D721Med (cell line): ENCODE measurements around the gene SLC25A48.

ENCODE experiments used
- DNase-seq: peaks from one replicate; pipeline ENCODE4 v3.0.0; 2011; ENCODE audit warnings: low spot score; ENCODE audit not compliant: insufficient read length
- FAIRE-seq: peaks from 2 replicates; lab custom pipeline; 2011; peaks lifted over from hg19 to GRCh38; lab: Jason Lieb, UNC
- TF ChIP-seq, protein P1 (sequence below): IDR thresholded peaks from 2 replicates; pipeline ENCODE4 v1.5.1; 2012; ENCODE audit warnings: mild to moderate bottlenecking, control low read depth; ENCODE audit not compliant: insufficient read depth; ENCODE audit errors: missing control alignments

The SLC25A48 gene

GRCh38 chr5:135880801-135881200 is 46.3 kb downstream of the SLC25A48 start:
- DNase-seq = no peak

DNA sequence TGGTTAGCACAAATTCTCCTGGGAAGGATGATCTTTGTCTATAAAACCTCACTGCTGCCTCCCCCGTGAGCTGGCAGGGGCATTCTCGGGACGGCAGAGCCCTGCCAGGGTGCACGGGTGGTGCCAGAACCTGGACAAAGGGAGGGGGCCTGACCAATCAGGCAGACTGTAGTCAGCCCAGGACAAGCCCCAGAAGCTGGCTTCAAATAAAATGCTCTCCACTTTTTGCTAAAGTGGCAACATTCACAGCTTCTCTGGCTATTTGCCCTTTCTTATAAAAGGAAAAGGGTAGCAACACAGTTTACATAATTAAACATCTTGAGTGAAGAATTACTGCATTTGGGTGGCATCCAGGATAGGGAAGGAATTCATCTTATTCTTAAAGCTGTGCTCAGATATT is 46.8 kb downstream of the SLC25A48 start:
- no peak for FAIRE-seq
- TF ChIP-seq, protein P1, sequence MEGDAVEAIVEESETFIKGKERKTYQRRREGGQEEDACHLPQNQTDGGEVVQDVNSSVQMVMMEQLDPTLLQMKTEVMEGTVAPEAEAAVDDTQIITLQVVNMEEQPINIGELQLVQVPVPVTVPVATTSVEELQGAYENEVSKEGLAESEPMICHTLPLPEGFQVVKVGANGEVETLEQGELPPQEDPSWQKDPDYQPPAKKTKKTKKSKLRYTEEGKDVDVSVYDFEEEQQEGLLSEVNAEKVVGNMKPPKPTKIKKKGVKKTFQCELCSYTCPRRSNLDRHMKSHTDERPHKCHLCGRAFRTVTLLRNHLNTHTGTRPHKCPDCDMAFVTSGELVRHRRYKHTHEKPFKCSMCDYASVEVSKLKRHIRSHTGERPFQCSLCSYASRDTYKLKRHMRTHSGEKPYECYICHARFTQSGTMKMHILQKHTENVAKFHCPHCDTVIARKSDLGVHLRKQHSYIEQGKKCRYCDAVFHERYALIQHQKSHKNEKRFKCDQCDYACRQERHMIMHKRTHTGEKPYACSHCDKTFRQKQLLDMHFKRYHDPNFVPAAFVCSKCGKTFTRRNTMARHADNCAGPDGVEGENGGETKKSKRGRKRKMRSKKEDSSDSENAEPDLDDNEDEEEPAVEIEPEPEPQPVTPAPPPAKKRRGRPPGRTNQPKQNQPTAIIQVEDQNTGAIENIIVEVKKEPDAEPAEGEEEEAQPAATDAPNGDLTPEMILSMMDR = no peak
- DNase-seq = no peak

More at GRCh38 chr5:135880801-135881200, 46.3 kb downstream of the SLC25A48 start:
- no peak for FAIRE-seq
- TF ChIP-seq, protein P1 = no peak

DNA sequence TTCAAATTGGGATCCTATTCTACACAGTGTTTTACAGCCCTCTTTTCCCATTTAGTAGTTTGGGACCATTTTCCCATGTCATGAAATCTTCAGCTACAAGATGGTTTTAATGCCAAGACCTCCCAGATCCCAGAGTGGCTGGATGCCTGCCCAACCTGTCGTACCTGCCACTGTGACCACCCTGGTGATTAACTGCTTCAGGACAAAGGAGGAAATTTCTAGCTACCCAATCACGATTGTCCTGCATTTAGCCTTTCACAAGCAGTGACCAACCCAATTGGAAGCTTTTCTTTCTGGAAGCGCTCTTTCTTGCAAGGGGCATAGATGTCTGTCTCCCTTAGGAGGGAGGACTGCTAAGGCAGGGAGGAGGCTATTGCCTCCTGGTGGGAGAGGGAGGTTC is 47.4 kb downstream of the SLC25A48 start:
- TF ChIP-seq, protein P1 = no peak
- no peak for FAIRE-seq

DNA sequence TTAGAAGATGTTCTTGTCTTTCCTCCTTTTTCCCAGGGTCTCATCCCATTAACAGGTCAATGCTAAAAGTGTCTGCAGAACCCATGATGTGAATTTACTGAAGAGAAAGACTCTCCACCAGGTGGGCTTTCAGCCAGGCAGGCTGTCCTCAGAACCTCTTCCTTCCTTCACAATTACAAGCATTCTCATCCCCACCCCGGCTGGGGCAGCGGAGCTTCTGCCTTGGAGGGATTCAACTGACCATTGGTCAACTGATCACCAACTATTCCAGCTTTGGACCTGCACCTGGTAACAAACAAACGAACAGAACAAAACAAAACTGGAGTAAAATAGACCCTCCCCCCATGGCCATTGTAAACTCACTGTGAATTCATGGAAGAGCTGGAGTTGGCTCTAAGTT is 48.6 kb downstream of the SLC25A48 start:
- TF ChIP-seq, protein P1 = no peak
- FAIRE-seq (no peak), DNase-seq (no peak)

More for the DNA sequence above, 47.4 kb downstream of the SLC25A48 start:
- DNase-seq = no peak

DNA sequence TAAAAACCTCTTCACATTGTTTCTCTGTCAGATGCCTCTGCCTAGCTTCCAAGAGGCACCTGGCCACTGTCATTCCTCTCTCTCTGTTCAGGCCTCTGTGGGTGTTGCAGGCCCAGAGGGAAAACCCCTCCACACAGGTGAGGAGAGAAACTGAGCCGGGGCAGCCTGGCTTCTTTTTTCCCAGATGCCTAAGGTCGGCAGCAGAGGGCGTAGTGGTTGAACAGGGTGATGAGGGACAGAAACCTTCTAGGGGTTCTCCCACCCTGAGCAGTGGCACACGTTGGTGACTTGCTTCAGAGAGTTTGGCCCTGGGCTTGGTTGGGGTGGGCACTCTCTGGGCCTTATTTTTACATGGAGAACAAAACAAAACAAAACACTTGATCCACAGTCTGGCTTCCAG is 49.0 kb downstream of the SLC25A48 start:
- no peak for DNase-seq
- no peak for FAIRE-seq
- TF ChIP-seq, protein P1 = peak; percentile 10

GRCh38 chr5:135885031-135885430 is 50.6 kb downstream of the SLC25A48 start:
- DNase-seq (no peak), FAIRE-seq (no peak)
- TF ChIP-seq, protein P1 = no peak

DNA sequence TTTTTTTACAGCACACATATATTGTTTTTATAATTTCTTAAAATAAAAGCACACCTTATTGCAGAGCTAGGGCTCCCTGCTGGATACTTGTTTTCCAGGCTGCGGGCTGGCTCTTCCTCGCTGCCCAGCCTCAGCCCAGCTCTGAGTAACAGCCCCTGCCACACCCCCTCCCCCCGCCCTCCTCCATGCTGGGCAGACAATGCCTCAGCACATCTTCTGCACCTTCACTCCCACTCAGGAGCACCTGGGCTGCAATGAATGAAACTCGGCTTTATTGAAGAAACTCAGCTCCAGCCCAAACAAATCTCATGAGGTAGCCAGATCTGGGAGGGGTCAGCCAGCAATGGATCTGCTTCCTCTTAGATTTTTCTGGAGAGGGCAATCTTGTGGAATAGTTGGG is 51.7 kb downstream of the SLC25A48 start:
- no peak for FAIRE-seq
- TF ChIP-seq, protein P1 = no peak
- DNase-seq = no peak
